Heart right ventricle (tissue), 16 donors: ENCODE results near the gene COL4A2. TPM values are rescaled to one million over a fixed set of nuclear protein-coding genes. Genes with fewer than 3 reads are reported as not detected.

Experiments
- ATAC-seq, 8 donors: fragments of 200-7000 bp; cut with Tn5 transposase; one replicate each; pipeline ENCODE4 v1.9.1; 2020; ENCODE audit warnings: mild to moderate bottlenecking in 8 of 8, moderate library complexity in 8 of 8, moderate number of reproducible peaks in 1 of 8
- DNase-seq, 2 donors: peaks; one replicate each; pipeline ENCODE4 v3.0.0-alpha.2; 2020
- H3K27ac ChIP-seq, 10 donors: fragments of 200-600 bp; sonication (generic) in 2 of 10; one replicate each; pipeline versions ENCODE4 v1.5.0 to v1.8.0; 2020 to 2022; ENCODE audit warnings: mild to moderate bottlenecking in 3 of 10
- H3K27me3 ChIP-seq, 7 donors: fragments of 200-600 bp; one replicate each; pipeline ENCODE4 v1.8.0; 2021 to 2022; ENCODE audit warnings: mild to moderate bottlenecking in 2 of 7
- H3K36me3 ChIP-seq, 9 donors: fragments of 200-600 bp; sonication (generic) in 1 of 9; one replicate each; pipeline versions ENCODE4 v1.5.0 to v1.8.0; 2020 to 2022; ENCODE audit warnings: mild to moderate bottlenecking in 2 of 9
- H3K4me1 ChIP-seq, 9 donors: fragments of 200-600 bp; sonication (generic) in 1 of 9; one replicate each; pipeline versions ENCODE4 v1.5.0 to v1.8.0; 2020 to 2022; ENCODE audit warnings: mild to moderate bottlenecking in 4 of 9
- H3K4me3 ChIP-seq, 10 donors: fragments of 200-600 bp; sonication (generic) in 2 of 10; one replicate each; pipeline versions ENCODE4 v1.5.0 to v1.8.0; 2020 to 2022; ENCODE audit warnings: mild to moderate bottlenecking in 7 of 10, moderate library complexity in 2 of 10
- H3K9me3 ChIP-seq, 11 donors: fragments of 200-600 bp in 10 of 11; sonication (generic) in 2 of 11; one replicate each; pipeline versions ENCODE4 v1.5.0 to v1.8.0; 2013 to 2022; ENCODE audit warnings: mild to moderate bottlenecking in 2 of 11, control low read depth in 1 of 11, moderate library complexity in 1 of 11
- WGBS, 2 donors: extraction: QIAGEN DNeasy Blood & Tissue Kit; methylation state at CpG; one replicate each; pipeline ENCODE4 v1.1.7; 2013; ENCODE audit warnings: inconsistent platforms in 1 of 2; 5-methylcytosine and 5-hydroxymethylcytosine counted together
- intact Hi-C, 10 donors: fragments of 100-400 bp; cut with DNase I; formaldehyde crosslinking; loops; one replicate each; pipeline versions ENCODE4 v1.11.1 to v1.14.2; 2022
- polyA plus RNA-seq, 2 donors: library from polyadenylated mRNA; stranded (reverse); fragments of 200-250 nt; gene quantifications; one replicate each; pipeline ENCODE4 v1.2.3, GENCODE V29; 2013
- total RNA-seq, 10 donors: library from RNA; stranded (reverse); fragmentation: NEBNext Ultra II Directional in 3 of 10; extraction: Animal tissue kit (Norgen Biotek cat#: 25700) in 3 of 10; gene quantifications; one replicate each; pipeline versions ENCODE4 v1.2.1 to v1.2.4, GENCODE V29; 2021 to 2023
- TF ChIP-seq, protein P1 (sequence below), 9 donors: fragments of 200-600 bp; sonication (generic) in 2 of 9; IDR thresholded peaks; one replicate each; pipeline versions ENCODE4 v1.5.0 to v1.8.0; 2021 to 2022; ENCODE audit warnings: antibody characterized with exemption in 9 of 9, mild to moderate bottlenecking in 5 of 9, moderate library complexity in 1 of 9
- donor health status: Arrhythmogenic right ventricular cardiomyopathy.
- donor health status: ischemic (EF 13 %, LVEDD 7.1; RV severe dilation, severe dysfunction).
- donor health status: healthy with polysubstance abuse.
- donor health status: DM: no; HTN: yes; CAD: no.
- donor health status: DM: no; HTN: no; CAD: no.
- donor health status: ischemic (EF 25% LVEDD 6.9; RV normal size, moderate dysfunction).
- donor health status: ischemic (EF 25% LVEDD 5.7; RV mildly dilated, moderate dysfunction).
- donor health status: healthy.
- donor health status: DM: yes; HTN: yes; CAD: no.
- donor health status: Ischemic cardiomyopathy.
- donor health status: ischemic (EF 35%, LVEDD 5.7; RV mildly dilated, moderate dysfunction).
- donor health status: nonischemic (EF 11% LVEDD 7.7; RV severe dilation, severe dysfunction).
- donor health status: DM: yes; HTN: yes; CAD: no.
- donor health status: PGD.
- donor health status: ischemic (EF 29% LVEDD 5.4; RV normal size, mild dysfunction).
- donor health status: nonischemic (EF 23%, LVEDD 6.1; RV moderate dilation, normal function).

COL4A2 gene
- total and polyA plus RNA-seq, 12 donors = 81.7 to 301 (median 128) TPM

DNA sequence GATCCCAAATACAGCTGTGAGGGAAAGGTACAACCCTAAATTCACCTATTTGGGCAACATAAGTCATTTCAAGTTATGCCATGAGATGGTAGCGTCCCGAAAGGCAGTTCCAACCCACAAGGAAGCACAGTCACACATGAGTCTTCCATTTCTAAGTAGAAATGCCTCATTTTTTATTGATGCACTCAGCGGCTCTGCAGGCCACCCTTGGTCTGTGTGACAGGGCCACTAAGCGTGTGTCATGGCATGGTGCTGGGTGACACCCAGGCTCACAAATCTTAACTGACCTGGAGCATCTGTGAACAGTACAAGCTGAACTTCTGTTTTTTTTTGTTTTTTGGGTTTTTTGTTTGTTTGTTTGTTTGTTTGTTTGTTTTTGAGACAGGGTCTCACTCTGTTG, 239.3 kb downstream of the COL4A2 start:
- intact Hi-C loops = loop anchor here in 1 of 10 donors (2.0 kb wide), 1 partner anchor 14 kb away; the partner anchor contains the start of gene RAB20
- H3K4me1 ChIP-seq = peaks cover 4 to 58% (median 34%) of the 10 kb centered on the region in 9 donors
- no peaks in the 10 kb centered on the region for H3K36me3 ChIP-seq
- 94 to 98% methylated on average over 4 of the region's 4 CpGs for WGBS, 2 donors
- no peaks in the 10 kb centered on the region for H3K27me3 ChIP-seq
- ATAC-seq = no peak
- TF ChIP-seq, protein P1, sequence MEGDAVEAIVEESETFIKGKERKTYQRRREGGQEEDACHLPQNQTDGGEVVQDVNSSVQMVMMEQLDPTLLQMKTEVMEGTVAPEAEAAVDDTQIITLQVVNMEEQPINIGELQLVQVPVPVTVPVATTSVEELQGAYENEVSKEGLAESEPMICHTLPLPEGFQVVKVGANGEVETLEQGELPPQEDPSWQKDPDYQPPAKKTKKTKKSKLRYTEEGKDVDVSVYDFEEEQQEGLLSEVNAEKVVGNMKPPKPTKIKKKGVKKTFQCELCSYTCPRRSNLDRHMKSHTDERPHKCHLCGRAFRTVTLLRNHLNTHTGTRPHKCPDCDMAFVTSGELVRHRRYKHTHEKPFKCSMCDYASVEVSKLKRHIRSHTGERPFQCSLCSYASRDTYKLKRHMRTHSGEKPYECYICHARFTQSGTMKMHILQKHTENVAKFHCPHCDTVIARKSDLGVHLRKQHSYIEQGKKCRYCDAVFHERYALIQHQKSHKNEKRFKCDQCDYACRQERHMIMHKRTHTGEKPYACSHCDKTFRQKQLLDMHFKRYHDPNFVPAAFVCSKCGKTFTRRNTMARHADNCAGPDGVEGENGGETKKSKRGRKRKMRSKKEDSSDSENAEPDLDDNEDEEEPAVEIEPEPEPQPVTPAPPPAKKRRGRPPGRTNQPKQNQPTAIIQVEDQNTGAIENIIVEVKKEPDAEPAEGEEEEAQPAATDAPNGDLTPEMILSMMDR (IDR thresholded peaks at IDR 0.05) = no peak
- no peak for DNase-seq
- H3K4me3 ChIP-seq = no peak overlapping the region
- peaks cover 0 to 5% (median 0%) of the 10 kb centered on the region in 11 donors for H3K9me3 ChIP-seq
- H3K27ac ChIP-seq = peak overlapping the region in 7 of 10 donors; percentile 45 to 79 (median 56)

GRCh38 chr13:110546926-110547325, 239.8 kb downstream of the COL4A2 start:
- Histone ChIP-seq H3K4me1 (peaks cover 0 to 54% (median 34%) of the 10 kb centered on the region in 9 donors), H3K27ac (peak overlapping the region in 8 of 10 donors; percentile 45 to 79 (median 62)), H3K36me3 (no peaks in the 10 kb centered on the region), H3K27me3 (no peaks in the 10 kb centered on the region), H3K4me3 (no peak overlapping the region), H3K9me3 (peaks cover 0 to 5% (median 0%) of the 10 kb centered on the region in 11 donors)
- TF ChIP-seq, protein P1 (IDR thresholded peaks at IDR 0.05) = no peak
- DNase-seq = peak; percentile 78 to 89
- intact Hi-C loops = loop anchor here in 1 of 10 donors (2.0 kb wide), 1 partner anchor 14 kb away; the partner anchor contains the start of gene RAB20
- peak; percentile 80 to 94 (median 89) for ATAC-seq
- WGBS, 2 donors = 42 to 56% methylated on average over 14 of the region's 14 CpGs

DNA sequence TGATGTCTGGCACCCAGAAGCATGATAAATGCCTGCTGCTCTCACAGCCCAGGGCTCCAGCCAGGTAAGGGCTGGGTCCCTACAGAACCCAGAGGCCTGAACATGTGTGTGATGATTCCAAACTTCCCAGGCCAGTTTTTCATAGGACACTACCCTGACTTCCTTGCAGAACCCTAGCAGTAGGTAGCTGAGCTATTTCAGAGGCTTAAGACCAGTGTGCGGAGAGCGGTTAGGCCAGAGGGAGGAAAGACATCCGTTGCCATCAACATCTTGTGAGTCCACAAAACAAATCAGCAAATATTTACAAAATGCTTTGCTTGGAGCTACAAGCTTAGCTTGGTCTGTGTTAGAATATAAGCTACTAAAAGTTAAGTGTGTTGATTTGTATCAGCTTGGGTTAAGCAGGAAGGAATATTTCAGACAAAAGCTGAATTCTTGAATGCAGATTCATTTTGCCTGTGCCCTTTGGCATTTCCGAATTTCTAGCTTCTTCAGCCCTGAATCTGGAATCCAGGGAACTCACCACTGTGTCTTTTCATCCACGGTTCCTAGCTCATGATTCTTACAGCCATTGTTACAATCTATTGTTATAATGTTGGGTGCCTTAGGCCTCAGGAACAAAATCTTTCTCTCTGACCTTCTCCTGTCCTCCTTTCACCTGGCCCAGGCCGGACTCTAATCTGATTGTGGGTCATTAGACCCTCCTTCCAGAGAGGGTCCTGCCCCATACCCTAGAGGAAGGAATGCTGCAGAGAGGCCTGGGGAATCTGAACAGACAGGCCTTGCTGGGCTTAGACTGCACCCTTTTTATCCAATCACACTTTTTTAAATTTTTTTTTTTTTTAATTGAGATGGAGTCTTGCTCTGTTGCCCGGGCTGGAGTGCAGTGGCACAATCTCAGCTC, 242.1 kb downstream of the COL4A2 start:
- no peak overlapping the region for H3K4me3 ChIP-seq
- DNase-seq (no peak), ATAC-seq (no peak)
- no peaks in the 10 kb centered on the region for H3K27me3 ChIP-seq
- H3K36me3 ChIP-seq = peaks cover 0 to 9% (median 0%) of the 10 kb centered on the region in 9 donors
- intact Hi-C loops = no loop called here
- H3K27ac ChIP-seq = no peak overlapping the region
- TF ChIP-seq, protein P1 (IDR thresholded peaks at IDR 0.05) = no peak
- 88 to 90% methylated on average over 7 of the region's 7 CpGs for WGBS, 2 donors
- peaks cover 0 to 2% (median 0%) of the 10 kb centered on the region in 11 donors for H3K9me3 ChIP-seq
- H3K4me1 ChIP-seq = peaks cover 0 to 48% (median 31%) of the 10 kb centered on the region in 9 donors

GRCh38 chr13:110549795-110550160, 242.7 kb downstream of the COL4A2 start:
- Histone ChIP-seq H3K9me3 (no peaks in the 10 kb centered on the region), H3K36me3 (peaks cover 0 to 9% (median 0%) of the 10 kb centered on the region in 9 donors), H3K27ac (no peak overlapping the region), H3K4me1 (peaks cover 0 to 48% (median 31%) of the 10 kb centered on the region in 9 donors), H3K4me3 (no peak overlapping the region), H3K27me3 (no peaks in the 10 kb centered on the region)
- WGBS, 2 donors = 97 to 98% methylated on average over 11 of the region's 11 CpGs
- ATAC-seq (no peak), DNase-seq (no peak)
- intact Hi-C loops = no loop called here
- TF ChIP-seq, protein P1 (IDR thresholded peaks at IDR 0.05) = no peak
